T1000 (cell line): ENCODE measurements around the gene PRMT7.

Experiments used
- DNase-seq: peaks from one replicate; lab custom pipeline; 2025; ENCODE audit warnings: mixed read lengths; lab: John Stamatoyannopoulos, UW

Gene PRMT7

DNA sequence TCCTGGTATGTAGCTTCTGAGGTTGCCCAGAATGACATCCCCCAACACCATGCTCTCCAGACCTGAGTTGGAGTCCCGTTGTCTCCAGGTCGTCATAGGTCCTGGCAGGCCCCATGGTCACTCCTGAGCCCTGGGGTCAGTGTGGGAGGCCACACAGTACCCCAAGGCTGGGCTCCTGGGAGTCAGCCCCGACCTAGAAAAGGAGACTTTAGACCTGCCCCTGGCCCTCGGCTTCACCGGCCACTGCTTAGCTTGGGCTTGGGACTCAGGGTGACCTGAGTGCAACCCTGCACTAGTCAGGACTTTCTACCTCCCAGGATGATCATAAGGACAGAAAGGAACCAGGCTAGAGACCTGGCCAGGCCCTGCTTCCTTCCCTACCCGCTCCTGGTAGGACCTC lies 65.8 kb downstream of the PRMT7 start:
- DNase-seq, result no peak

DNA sequence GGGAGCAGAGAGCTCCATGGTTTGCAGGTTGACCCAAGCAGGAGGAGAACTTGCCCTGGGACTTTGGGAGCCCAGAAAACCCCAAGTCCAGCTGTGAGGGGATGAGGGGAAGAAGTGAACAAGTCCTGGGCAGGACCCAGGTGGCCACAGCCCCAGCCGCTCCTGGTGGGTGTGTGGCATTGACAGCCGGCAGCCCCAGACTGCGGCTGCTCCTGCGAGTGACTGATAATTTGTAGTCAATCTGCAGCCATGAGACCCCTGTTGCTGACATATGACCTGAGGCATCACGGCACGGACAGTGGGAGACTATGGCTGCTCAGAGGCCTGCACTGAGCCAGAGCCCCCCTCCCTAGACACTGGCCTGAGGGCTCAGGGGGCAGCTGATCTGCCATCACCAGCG lies 66.4 kb downstream of the PRMT7 start:
- no peak for DNase-seq

GRCh38 chr16:68377667-68378393 lies 67.0 kb downstream of the PRMT7 start:
- DNase-seq, result no peak

- no peak for DNase-seq
Observed at GRCh38 chr16:68378436-68379415, 67.9 kb downstream of the PRMT7 start.

GRCh38 chr16:68379472-68380347 lies 68.9 kb downstream of the PRMT7 start:
- no peak for DNase-seq

GRCh38 chr16:68380348-68380670 lies 69.5 kb downstream of the PRMT7 start:
- no peak for DNase-seq

- DNase-seq, result no peak
Observed at GRCh38 chr16:68380676-68381362, 70.0 kb downstream of the PRMT7 start.

DNA sequence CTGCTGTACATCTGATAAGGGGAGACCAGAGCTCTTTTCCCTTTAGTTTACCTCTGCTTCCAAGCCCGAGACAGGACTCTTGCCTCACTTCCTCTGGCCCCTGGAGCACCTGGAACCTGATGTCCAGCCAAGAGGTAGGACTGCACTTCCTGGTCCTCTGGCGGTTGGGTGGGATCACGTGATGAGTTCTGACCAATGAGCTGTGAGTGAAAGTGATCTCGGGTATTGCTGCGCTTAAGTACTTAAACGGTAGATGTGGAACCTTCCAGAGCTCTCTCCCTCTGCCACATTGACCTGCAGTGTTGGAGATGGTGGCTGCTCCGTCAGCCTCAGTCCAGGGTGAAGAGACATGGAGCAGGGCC lies 70.5 kb downstream of the PRMT7 start:
- no peak for DNase-seq

DNA sequence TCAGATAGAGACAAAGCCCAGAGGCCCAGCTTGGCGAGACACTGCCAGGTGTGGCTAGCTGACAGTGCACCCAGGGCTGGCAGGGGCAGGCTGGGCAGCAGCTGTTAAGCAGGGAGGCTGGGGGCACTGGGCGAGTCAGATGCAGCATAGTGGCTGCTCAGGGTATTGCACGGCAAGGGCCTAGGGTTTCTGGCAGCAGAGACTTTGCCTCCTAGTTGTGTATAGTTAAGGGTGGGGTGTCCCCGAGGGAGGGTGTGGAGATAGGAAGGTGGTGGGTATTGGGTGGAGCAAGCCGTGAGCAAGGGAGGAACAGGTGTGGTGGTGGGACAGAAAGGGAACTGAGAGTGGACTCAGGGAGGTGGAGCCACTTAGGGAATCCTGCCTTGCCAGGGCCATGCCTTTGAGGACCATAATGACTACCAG lies 71.5 kb downstream of the PRMT7 start:
- DNase-seq, result no peak

DNA sequence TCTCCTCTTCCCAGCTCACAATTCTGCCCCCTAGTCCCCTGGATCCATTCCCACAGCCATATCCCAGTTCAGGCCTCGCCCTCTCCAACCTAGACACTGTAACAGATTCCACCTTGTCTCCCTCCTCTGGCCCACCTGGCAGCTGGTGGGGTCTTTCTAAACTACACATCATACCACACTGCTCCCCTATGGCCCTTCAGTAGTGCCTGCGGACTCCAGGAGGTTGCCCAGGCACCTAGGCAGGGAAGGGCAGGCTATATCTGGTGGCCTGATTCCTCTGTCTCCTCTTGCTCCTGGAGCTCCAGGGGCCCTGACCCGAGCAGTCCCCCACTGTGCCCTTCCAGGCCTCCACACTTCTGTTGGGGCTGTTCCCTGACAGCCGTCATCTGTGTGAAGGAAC lies 73.0 kb downstream of the PRMT7 start:
- DNase-seq, result no peak

DNA sequence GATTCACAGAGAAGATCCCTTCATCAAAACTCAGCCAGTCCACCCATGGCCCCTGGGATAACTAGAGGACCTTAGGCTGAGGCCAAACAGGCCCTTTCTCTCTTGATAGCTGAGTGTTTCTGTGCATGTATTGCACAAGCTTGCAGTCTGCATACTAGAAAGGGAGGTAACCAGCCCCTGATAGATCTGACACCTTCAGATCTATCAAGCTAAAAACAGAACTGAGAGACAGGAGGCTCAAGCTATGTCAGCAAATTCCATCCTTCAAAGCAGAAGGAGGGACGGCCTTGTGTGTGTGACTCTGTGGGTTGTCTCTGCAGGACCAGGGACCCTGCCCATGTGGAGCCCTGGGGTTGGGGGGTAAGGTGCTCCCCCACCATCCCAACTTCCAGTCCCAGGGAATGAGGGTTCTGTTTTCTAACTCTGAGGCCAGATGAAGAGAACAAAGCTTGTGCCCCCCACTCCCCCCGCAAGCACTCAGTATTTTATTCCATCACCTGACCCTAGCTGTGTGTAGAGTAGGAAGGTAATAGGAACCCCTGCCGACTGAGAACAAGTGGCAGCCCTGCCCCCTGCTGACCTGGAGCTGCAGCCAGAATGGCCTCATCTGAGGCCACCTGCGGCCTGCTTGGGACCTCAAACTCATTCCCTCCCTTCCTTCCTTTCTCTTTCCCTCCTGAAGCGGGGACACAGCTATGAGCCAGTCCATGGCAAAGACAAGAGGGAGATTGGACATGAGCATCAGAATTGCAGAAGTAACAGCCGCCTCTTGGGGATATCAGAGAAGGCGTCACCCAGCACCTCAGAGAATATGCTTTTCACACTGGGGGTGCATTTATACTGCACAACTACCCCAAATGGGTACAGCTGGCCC lies 73.7 kb downstream of the PRMT7 start:
- DNase-seq, result no peak

- DNase-seq, result no peak
Observed at GRCh38 chr16:68385371-68385770, 74.6 kb downstream of the PRMT7 start.

- no peak for DNase-seq
Observed at GRCh38 chr16:68386628-68387027, 75.8 kb downstream of the PRMT7 start.

DNA sequence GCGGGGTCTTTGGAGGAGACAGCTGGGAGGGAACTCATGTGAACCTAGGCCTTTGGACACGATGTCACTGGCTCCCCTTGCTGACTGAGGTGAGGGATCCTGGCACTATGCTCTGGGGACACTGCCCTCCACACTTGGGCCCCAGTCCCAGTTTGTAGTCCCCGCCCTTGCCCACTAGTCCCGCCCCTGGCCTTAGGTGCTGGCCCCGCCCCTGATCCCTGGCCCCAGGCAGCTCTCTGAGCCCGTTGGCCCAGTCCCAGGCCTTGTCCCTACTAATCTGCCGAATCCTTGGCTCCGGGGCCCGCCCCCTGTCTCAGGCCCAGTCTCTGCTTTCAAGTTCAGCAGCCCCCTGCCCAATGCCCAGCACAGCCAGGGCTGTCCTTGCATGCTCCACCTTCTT lies 76.5 kb downstream of the PRMT7 start:
- DNase-seq, result no peak

- DNase-seq, result no peak
Observed at GRCh38 chr16:68388124-68388523, 77.3 kb downstream of the PRMT7 start.

GRCh38 chr16:68389006-68389405 lies 78.2 kb downstream of the PRMT7 start:
- DNase-seq, result no peak

DNA sequence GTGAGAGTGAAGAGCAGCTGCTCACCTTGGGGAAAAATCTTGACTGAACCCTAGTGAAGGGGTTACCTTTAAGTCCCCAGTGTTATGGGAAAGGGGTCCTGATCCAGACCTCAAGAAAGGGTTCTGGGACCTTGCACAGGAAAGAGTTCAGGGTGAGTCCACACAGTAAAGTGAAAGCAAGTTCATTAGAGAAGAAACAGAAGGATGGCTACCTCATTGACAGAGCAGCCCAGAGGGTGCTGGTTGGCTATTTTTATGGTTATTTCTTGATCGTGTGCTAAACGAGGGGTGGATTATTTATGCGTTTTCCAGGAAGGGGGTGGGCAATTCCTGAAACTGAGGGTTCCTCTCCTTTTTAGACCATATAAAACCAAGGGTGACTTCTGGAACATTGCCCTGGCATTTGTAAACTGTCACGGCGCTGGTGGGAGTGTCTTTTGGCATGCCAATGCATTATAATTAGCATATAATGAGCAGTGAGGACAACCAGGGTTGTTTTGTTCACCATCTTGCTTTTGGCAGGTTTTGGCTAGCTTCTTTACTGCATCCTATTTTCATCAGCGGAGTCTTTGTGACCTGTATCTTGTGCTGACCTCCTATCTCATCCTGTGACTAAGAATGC lies 79.0 kb downstream of the PRMT7 start:
- DNase-seq, result no peak

DNA sequence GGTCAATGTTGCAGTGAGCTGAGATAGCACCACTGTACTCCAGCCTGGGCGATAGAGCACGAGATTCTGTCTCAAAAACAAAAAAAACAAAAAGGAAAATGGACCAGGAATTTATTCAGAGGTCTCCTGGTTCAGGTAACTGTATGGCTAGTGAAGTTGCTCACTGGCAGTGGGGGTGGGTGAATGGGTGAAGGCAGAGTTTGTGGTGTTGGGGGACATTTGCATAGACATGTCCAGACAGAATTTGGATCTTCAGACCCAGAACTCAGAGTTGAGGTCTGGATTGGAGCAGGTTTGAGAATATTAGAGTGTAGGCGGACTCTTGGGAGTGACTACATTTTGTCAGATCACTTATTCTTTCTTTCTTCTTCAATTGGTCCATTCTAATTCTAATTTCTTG lies 82.5 kb downstream of the PRMT7 start:
- DNase-seq, result no peak

DNA sequence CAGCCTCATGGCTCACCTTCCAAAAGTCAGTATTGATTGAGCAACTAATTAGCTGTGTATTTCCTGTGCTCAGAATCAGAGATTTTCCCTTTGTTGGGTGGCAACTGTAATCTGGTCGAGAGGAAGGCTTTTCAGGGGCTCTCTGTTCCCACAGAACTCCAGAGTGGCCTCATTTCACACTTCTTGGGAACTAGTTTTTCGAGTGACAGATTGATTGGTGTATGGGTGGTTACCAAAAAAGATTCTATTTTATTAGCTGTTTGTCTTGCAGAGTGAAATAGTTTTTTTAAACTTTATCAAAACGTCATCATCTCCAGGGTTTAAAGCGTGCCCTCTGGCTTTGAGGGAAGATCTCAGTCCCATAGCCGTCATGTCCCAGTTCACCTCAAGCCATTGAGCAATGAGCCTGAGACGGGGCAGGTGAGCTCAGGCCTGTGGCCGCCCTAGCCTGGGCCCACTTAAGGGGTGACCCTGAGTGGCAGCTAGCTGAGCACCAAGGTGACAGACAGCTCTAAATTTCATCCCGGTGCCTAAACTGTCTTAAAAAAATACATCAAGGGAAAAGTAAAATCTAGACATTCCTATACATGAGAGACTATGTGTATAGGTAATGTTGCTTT lies 84.5 kb downstream of the PRMT7 start:
- DNase-seq, result no peak

GRCh38 chr16:68395815-68396214 lies 85.0 kb downstream of the PRMT7 start:
- DNase-seq, result no peak
